ENCODE measurements around the gene TBCCD1. TPM values are rescaled to one million over a fixed set of nuclear protein-coding genes. Genes with fewer than 3 reads are reported as not detected.

Gene TBCCD1
- total RNA-seq, 1 donor: 8.4 TPM

GRCh38 chr3:186600896-186601295 lies 33.8 kb upstream of the TBCCD1 start:
- Histone ChIP-seq H3K4me1 (ENCODE audit: insufficient read depth, low read length) (no peaks in the 10 kb centered on the region), H3K4me3 (ENCODE audit: low read length) (no peak overlapping the region), H3K9me3 (ENCODE audit: low read depth, low read length) (no peaks in the 10 kb centered on the region), H3K27me3 (ENCODE audit: insufficient read depth, low read length) (no peaks in the 10 kb centered on the region)

- H3K9me3 ChIP-seq (ENCODE audit: low read depth, low read length): no peaks in the 10 kb centered on the region
- H3K27me3 ChIP-seq (ENCODE audit: insufficient read depth, low read length): no peaks in the 10 kb centered on the region
- H3K4me1 ChIP-seq (ENCODE audit: insufficient read depth, low read length): no peaks in the 10 kb centered on the region
- H3K4me3 ChIP-seq (ENCODE audit: low read length): no peak overlapping the region
Measured at GRCh38 chr3:186599785-186600166, 32.6 kb upstream of the TBCCD1 start.

- no peaks in the 10 kb centered on the region for H3K4me1 ChIP-seq (ENCODE audit: insufficient read depth, low read length)
- H3K4me3 ChIP-seq (ENCODE audit: low read length): no peak overlapping the region
- no peaks in the 10 kb centered on the region for H3K27me3 ChIP-seq (ENCODE audit: insufficient read depth, low read length)
- H3K9me3 ChIP-seq (ENCODE audit: low read depth, low read length): no peaks in the 10 kb centered on the region
Measured at GRCh38 chr3:186599142-186599784, 32.1 kb upstream of the TBCCD1 start.

GRCh38 chr3:186598794-186599141 lies 31.6 kb upstream of the TBCCD1 start:
- Histone ChIP-seq H3K9me3 (ENCODE audit: low read depth, low read length) (no peaks in the 10 kb centered on the region), H3K4me3 (ENCODE audit: low read length) (no peak overlapping the region), H3K27me3 (ENCODE audit: insufficient read depth, low read length) (no peaks in the 10 kb centered on the region), H3K4me1 (ENCODE audit: insufficient read depth, low read length) (no peaks in the 10 kb centered on the region)

GRCh38 chr3:186598108-186598784 lies 31.1 kb upstream of the TBCCD1 start:
- Histone ChIP-seq H3K9me3 (ENCODE audit: low read depth, low read length) (no peaks in the 10 kb centered on the region), H3K4me3 (ENCODE audit: low read length) (no peak overlapping the region), H3K27me3 (ENCODE audit: insufficient read depth, low read length) (no peaks in the 10 kb centered on the region), H3K4me1 (ENCODE audit: insufficient read depth, low read length) (no peaks in the 10 kb centered on the region)

GRCh38 chr3:186596568-186597287 lies 29.6 kb upstream of the TBCCD1 start:
- H3K9me3 ChIP-seq (ENCODE audit: low read depth, low read length): no peaks in the 10 kb centered on the region
- H3K4me1 ChIP-seq (ENCODE audit: insufficient read depth, low read length): no peaks in the 10 kb centered on the region
- H3K27me3 ChIP-seq (ENCODE audit: insufficient read depth, low read length): no peaks in the 10 kb centered on the region
- H3K4me3 ChIP-seq (ENCODE audit: low read length): no peak overlapping the region

- H3K4me3 ChIP-seq (ENCODE audit: low read length): no peak overlapping the region
- H3K27me3 ChIP-seq (ENCODE audit: insufficient read depth, low read length): no peaks in the 10 kb centered on the region
- H3K4me1 ChIP-seq (ENCODE audit: insufficient read depth, low read length): no peaks in the 10 kb centered on the region
- H3K9me3 ChIP-seq (ENCODE audit: low read depth, low read length): no peaks in the 10 kb centered on the region
Measured at GRCh38 chr3:186594591-186595113, 27.5 kb upstream of the TBCCD1 start.

- no peaks in the 10 kb centered on the region for H3K27me3 ChIP-seq (ENCODE audit: insufficient read depth, low read length)
- H3K4me1 ChIP-seq (ENCODE audit: insufficient read depth, low read length): no peaks in the 10 kb centered on the region
- H3K9me3 ChIP-seq (ENCODE audit: low read depth, low read length): no peaks in the 10 kb centered on the region
- H3K4me3 ChIP-seq (ENCODE audit: low read length): no peak overlapping the region
Measured at GRCh38 chr3:186593862-186594261, 26.7 kb upstream of the TBCCD1 start.

GRCh38 chr3:186592682-186593081 lies 25.5 kb upstream of the TBCCD1 start:
- H3K4me3 ChIP-seq (ENCODE audit: low read length): no peak overlapping the region
- no peaks in the 10 kb centered on the region for H3K9me3 ChIP-seq (ENCODE audit: low read depth, low read length)
- H3K27me3 ChIP-seq (ENCODE audit: insufficient read depth, low read length): no peaks in the 10 kb centered on the region
- H3K4me1 ChIP-seq (ENCODE audit: insufficient read depth, low read length): no peaks in the 10 kb centered on the region

- Histone ChIP-seq H3K9me3 (ENCODE audit: low read depth, low read length) (no peaks in the 10 kb centered on the region), H3K27me3 (ENCODE audit: insufficient read depth, low read length) (no peaks in the 10 kb centered on the region), H3K4me3 (ENCODE audit: low read length) (no peak overlapping the region), H3K4me1 (ENCODE audit: insufficient read depth, low read length) (no peaks in the 10 kb centered on the region)
Measured at GRCh38 chr3:186590580-186591295, 23.6 kb upstream of the TBCCD1 start.

GRCh38 chr3:186589856-186590579 lies 22.9 kb upstream of the TBCCD1 start:
- Histone ChIP-seq H3K9me3 (ENCODE audit: low read depth, low read length) (no peaks in the 10 kb centered on the region), H3K4me1 (ENCODE audit: insufficient read depth, low read length) (no peaks in the 10 kb centered on the region), H3K27me3 (ENCODE audit: insufficient read depth, low read length) (no peaks in the 10 kb centered on the region), H3K4me3 (ENCODE audit: low read length) (no peak overlapping the region)

GRCh38 chr3:186589121-186589520 lies 22.0 kb upstream of the TBCCD1 start:
- Histone ChIP-seq H3K27me3 (ENCODE audit: insufficient read depth, low read length) (no peaks in the 10 kb centered on the region), H3K4me3 (ENCODE audit: low read length) (no peak overlapping the region), H3K4me1 (ENCODE audit: insufficient read depth, low read length) (no peaks in the 10 kb centered on the region), H3K9me3 (ENCODE audit: low read depth, low read length) (no peaks in the 10 kb centered on the region)

- no peak overlapping the region for H3K4me3 ChIP-seq (ENCODE audit: low read length)
Measured at GRCh38 chr3:186588632-186589031, 21.5 kb upstream of the TBCCD1 start.

GRCh38 chr3:186587183-186587582 lies 20.0 kb upstream of the TBCCD1 start:
- Histone ChIP-seq H3K4me1 (ENCODE audit: insufficient read depth, low read length) (no peaks in the 10 kb centered on the region), H3K27me3 (ENCODE audit: insufficient read depth, low read length) (no peaks in the 10 kb centered on the region), H3K4me3 (ENCODE audit: low read length) (no peak overlapping the region), H3K9me3 (ENCODE audit: low read depth, low read length) (no peaks in the 10 kb centered on the region)

More at GRCh38 chr3:186588632-186589031, 21.5 kb upstream of the TBCCD1 start:
- H3K27me3 ChIP-seq (ENCODE audit: insufficient read depth, low read length): no peaks in the 10 kb centered on the region
- H3K9me3 ChIP-seq (ENCODE audit: low read depth, low read length): no peaks in the 10 kb centered on the region
- H3K4me1 ChIP-seq (ENCODE audit: insufficient read depth, low read length): no peaks in the 10 kb centered on the region
